ENCODE data around the gene TFB1M. TPM values are rescaled to one million over a fixed set of nuclear protein-coding genes. Genes with fewer than 3 reads are reported as not detected.

Gene TFB1M
- total and polyA plus RNA-seq, 2 donors (not counting 3 experiments of a cell fraction or from before 2014, with no cell fraction given): 12.9 to 35.5 TPM

- dilution Hi-C loops (cut with MboI; ENCODE audit: extremely low pct_ligation_motif_present, low sequenced_read_pairs): no loop called here
- H3K79me2 ChIP-seq (ENCODE audit: control insufficient read depth, insufficient read depth, low read length): peaks cover 5% of the 10 kb centered on the region
- CTCF ChIA-PET: interaction anchor here (0.7 to 2.1 kb wide), 3 partner anchors 10 to 391 kb away, joined by 3 to 7 read pairs (median 6); no protein-coding TSS in a partner anchor
Measured at GRCh38 chr6:155259897-155260296, 54.4 kb downstream of the TFB1M start.

More at GRCh38 chr6:155259897-155260296, 54.4 kb downstream of the TFB1M start:
- H3K4me1 ChIP-seq (ENCODE audit: control insufficient read depth, extremely low read depth, insufficient read depth, low read length): peaks cover 3% of the 10 kb centered on the region
- no peak overlapping the region for H3K27ac ChIP-seq (ENCODE audit: insufficient read depth, low read depth, low read length)
- H2AFZ ChIP-seq (ENCODE audit: low read depth, low read length): no peak overlapping the region
- H3K27me3 ChIP-seq (ENCODE audit: control insufficient read depth in 2 of 2, insufficient read depth in 2 of 2, low read length in 2 of 2): no peaks in the 10 kb centered on the region
- no peak for TF ChIP-seq CTCF (IDR thresholded peaks at IDR 0.05; ENCODE audit: extremely low read depth in 1 of 2, insufficient read depth in 1 of 2, low read depth in 1 of 2, low read length in 2 of 2)
- TF ChIP-seq POLR2AphosphoS5 (IDR thresholded peaks at IDR 0.05; ENCODE audit: insufficient read depth, low read depth, low read length): no peak
- TF ChIP-seq EZH2 (IDR thresholded peaks at IDR 0.05; ENCODE audit: borderline replicate concordance, low read depth, low read length, severe bottlenecking): no peak
- TF ChIP-seq GATA2 (IDR thresholded peaks at IDR 0.05; ENCODE audit: insufficient read depth, insufficient read length, low read depth, low read length): no peak
- no peak for TF ChIP-seq POLR2A (IDR thresholded peaks at IDR 0.05; ENCODE audit: low read depth, low read length)
- no peak for TF ChIP-seq FOS (IDR thresholded peaks at IDR 0.05; ENCODE audit: borderline replicate concordance, insufficient read depth, low read length)
- no peak for TF ChIP-seq MYC (IDR thresholded peaks at IDR 0.05; ENCODE audit: low read depth, low read length)
- no peak for TF ChIP-seq JUN (IDR thresholded peaks at IDR 0.05; ENCODE audit: borderline replicate concordance, insufficient read depth, insufficient read length, low read depth)
- no peak for TF ChIP-seq MAX (IDR thresholded peaks at IDR 0.05; ENCODE audit: insufficient read depth, insufficient read length)
- no peak overlapping the region for H3K4me3 ChIP-seq (replicated peaks in 1 of 3; ENCODE audit: insufficient read depth in 1 of 3, low read depth in 1 of 3, low read length in 3 of 3)
- no peaks in the 10 kb centered on the region for H3K9me3 ChIP-seq (replicated peaks; ENCODE audit: control insufficient read depth, insufficient read depth, low read length)
- no peak overlapping the region for H3K4me2 ChIP-seq (ENCODE audit: insufficient read depth, low read length)
- BruUV-seq (replicated peaks): no TSS peak
- POLR2A ChIA-PET: no interaction called here
- peaks cover 11 to 29% of the 10 kb centered on the region in 2 experiments for H3K36me3 ChIP-seq (ENCODE audit: control insufficient read depth in 2 of 2, extremely low read depth in 1 of 2, insufficient read depth in 2 of 2, low read length in 2 of 2)
- H3K9ac ChIP-seq (replicated peaks; ENCODE audit: extremely low read depth, insufficient read depth, low read length): no peak overlapping the region
- no peaks in the 10 kb centered on the region for H3K9me1 ChIP-seq (replicated peaks; ENCODE audit: control insufficient read depth, extremely low read depth, insufficient read depth, low read length)
- no peak for FAIRE-seq
- no peaks in the 10 kb centered on the region for H4K20me1 ChIP-seq (replicated peaks; ENCODE audit: control insufficient read depth, extremely low read depth, insufficient read depth, low read length)
- intact Hi-C loops (cut with micrococcal nuclease): no loop called here
- DNase-seq (ENCODE audit: low read depth, low spot score): no peak

Measured in endothelial cell of umbilical vein (primary cell).